Measurements from ENCODE around the gene INTS4. TPM values are rescaled to one million over a fixed set of nuclear protein-coding genes. Genes with fewer than 3 reads are reported as not detected.
A peak's percentile ranks its signal among the peaks of the same experiment; 100 is the strongest.

INTS4 gene, protein sequence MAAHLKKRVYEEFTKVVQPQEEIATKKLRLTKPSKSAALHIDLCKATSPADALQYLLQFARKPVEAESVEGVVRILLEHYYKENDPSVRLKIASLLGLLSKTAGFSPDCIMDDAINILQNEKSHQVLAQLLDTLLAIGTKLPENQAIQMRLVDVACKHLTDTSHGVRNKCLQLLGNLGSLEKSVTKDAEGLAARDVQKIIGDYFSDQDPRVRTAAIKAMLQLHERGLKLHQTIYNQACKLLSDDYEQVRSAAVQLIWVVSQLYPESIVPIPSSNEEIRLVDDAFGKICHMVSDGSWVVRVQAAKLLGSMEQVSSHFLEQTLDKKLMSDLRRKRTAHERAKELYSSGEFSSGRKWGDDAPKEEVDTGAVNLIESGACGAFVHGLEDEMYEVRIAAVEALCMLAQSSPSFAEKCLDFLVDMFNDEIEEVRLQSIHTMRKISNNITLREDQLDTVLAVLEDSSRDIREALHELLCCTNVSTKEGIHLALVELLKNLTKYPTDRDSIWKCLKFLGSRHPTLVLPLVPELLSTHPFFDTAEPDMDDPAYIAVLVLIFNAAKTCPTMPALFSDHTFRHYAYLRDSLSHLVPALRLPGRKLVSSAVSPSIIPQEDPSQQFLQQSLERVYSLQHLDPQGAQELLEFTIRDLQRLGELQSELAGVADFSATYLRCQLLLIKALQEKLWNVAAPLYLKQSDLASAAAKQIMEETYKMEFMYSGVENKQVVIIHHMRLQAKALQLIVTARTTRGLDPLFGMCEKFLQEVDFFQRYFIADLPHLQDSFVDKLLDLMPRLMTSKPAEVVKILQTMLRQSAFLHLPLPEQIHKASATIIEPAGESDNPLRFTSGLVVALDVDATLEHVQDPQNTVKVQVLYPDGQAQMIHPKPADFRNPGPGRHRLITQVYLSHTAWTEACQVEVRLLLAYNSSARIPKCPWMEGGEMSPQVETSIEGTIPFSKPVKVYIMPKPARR
- polyA plus RNA-seq (2012; rRNA removed) = 23.0 and 30.0 TPM in 2 replicates
- polyA plus RNA-seq (2012; cell fraction: cytosol; rRNA removed) = 13.5 and 16.9 TPM in 2 replicates
- 73.0 and 105 TPM in 2 replicates for polyA plus RNA-seq (2012; cell fraction: nucleus; rRNA removed)

DNA sequence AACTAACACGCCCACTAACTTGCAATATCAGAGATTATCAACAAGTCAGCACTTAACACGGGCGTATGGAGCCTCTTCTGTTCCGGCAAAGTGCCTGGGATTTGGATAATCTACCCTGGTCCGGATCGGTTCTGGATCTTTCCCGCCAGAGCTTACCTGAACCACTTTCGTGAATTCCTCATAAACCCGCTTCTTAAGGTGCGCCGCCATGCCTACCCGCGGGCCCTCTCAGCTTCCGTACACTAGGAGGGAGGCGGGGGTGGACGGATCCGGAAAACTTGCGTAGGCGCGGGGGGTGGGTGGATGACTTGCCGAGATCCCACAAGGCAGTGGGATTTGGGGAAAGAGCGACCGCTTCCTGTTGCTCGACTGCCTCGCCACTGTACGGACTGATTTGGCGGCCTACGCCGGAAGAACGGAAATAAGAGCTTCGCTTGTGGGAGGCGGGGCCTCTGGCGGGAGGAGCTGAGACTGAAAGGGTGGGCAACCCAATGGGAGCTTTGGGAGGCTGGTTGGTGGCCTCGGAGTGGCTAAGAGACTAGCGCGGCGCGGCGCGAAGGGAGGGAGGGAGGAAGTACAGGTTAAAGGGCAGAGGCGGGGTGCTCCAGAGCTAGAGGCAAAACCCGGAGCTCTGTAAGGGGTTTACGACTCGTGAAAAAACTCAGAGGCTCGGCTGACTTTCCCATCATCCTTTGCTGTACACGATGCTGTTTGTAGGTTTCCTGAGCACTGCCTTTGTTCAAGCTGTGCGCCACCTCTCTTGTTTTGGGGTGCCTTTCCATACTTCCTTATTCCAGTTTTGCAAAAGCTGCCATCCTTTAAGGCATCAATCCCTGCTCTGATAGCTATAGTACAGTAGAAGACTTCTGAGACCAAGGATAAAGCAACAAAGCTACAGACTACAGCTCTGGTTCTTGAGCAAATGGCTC is at the start of gene INTS4:
Gene INTS4, minus strand, starts transcription at position 235 of the 929 bp plus-strand sequence. Its CDS starts 25 bp downstream, at position 210.
- Histone ChIP-seq H3K79me2 (ENCODE audit: insufficient read depth) (peaks cover 31% of the 10 kb centered on the region), H2AFZ (ENCODE audit: low read depth) (peak within 1 kb of the TSS; percentile 95), H3K27me3 (ENCODE audit: insufficient read depth) (no peaks in the 10 kb centered on the region), H3K9me2 (no peaks in the 10 kb centered on the region), H3F3A (replicated peaks; ENCODE audit: insufficient read depth) (peaks cover 6% of the 10 kb centered on the region), H3K4me2 (peak within 1 kb of the TSS; percentile 88), H4K20me1 (ENCODE audit: insufficient read depth) (no peaks in the 10 kb centered on the region), H3K4me3 (ENCODE audit: low read depth in 2 of 2, low read length in 1 of 2) (peak within 1 kb of the TSS; percentile 76 to 83), H3K9me3 (no peaks in the 10 kb centered on the region), H3K27ac (ENCODE audit: low read depth in 2 of 2, low read length in 1 of 2) (peak within 1 kb of the TSS; percentile 85 to 89), H3K36me3 (replicated peaks in 1 of 2; ENCODE audit: control insufficient read depth in 1 of 2, insufficient read depth in 2 of 2, low read length in 1 of 2) (peaks cover 3 to 6% of the 10 kb centered on the region in 2 experiments), H3K9ac (peak within 1 kb of the TSS; percentile 67), H3K4me1 (ENCODE audit: control insufficient read depth in 1 of 2, insufficient read depth in 2 of 2, low read depth in 1 of 2, low read length in 1 of 2) (peaks cover 11 to 14% of the 10 kb centered on the region in 2 experiments; a peak in 3 of 4 replicates)
- ChIA-PET CTCF (interaction anchor here (0.7 to 1.5 kb wide), 9 partner anchors 15 to 570 kb away, joined by 3 to 22 read pairs (median 3); no protein-coding TSS in a partner anchor), POLR2A (interaction anchor here (0.6 to 2.4 kb wide), 18 partner anchors 10 to 470 kb away, joined by 3 to 27 read pairs (median 4); partner anchors contain the start of genes ALG8, AQP11, CLNS1A and GAB2)
- under 1% methylated on average over 43 of the region's 47 CpGs for WGBS (ENCODE audit: low lambda C conversion rate)
- DNase-seq = peak; percentile 88
- 0 out of 2 replicates have a peak, but pooled peaks have one; percentile 15 for TF ChIP-seq TCF12 (IDR thresholded peaks at IDR 0.05)
- no peak for TF ChIP-seq GATA2 (CRISPR knock-in tag; IDR thresholded peaks at IDR 0.05)
- TF ChIP-seq SIN3A (IDR thresholded peaks at IDR 0.05; ENCODE audit: borderline replicate concordance, low read depth, low read length) = peak; percentile 86; the same call in 1 of the 2 replicates
- no peak; the same call in 1 of the 2 replicates for TF ChIP-seq SMC3 (IDR thresholded peaks at IDR 0.05; ENCODE audit: low read depth, low read length)
- TF ChIP-seq RAD21 (IDR thresholded peaks at IDR 0.05; ENCODE audit: low read length) = peak; percentile 9
- peak; percentile 28; the same call in 1 of the 2 replicates for TF ChIP-seq FOSL2 (IDR thresholded peaks at IDR 0.05; ENCODE audit: borderline replicate concordance, low read depth)
- TF ChIP-seq MEF2A (IDR thresholded peaks at IDR 0.05; ENCODE audit: borderline replicate concordance, low read depth) = no peak
- TF ChIP-seq, protein P1, sequence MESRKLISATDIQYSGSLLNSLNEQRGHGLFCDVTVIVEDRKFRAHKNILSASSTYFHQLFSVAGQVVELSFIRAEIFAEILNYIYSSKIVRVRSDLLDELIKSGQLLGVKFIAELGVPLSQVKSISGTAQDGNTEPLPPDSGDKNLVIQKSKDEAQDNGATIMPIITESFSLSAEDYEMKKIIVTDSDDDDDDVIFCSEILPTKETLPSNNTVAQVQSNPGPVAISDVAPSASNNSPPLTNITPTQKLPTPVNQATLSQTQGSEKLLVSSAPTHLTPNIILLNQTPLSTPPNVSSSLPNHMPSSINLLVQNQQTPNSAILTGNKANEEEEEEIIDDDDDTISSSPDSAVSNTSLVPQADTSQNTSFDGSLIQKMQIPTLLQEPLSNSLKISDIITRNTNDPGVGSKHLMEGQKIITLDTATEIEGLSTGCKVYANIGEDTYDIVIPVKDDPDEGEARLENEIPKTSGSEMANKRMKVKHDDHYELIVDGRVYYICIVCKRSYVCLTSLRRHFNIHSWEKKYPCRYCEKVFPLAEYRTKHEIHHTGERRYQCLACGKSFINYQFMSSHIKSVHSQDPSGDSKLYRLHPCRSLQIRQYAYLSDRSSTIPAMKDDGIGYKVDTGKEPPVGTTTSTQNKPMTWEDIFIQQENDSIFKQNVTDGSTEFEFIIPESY (IDR thresholded peaks at IDR 0.05; ENCODE audit: borderline replicate concordance, low read depth) = no peak
- no peak; the same call in 1 of the 2 replicates for TF ChIP-seq RCOR1 (IDR thresholded peaks at IDR 0.05; ENCODE audit: low read length)
- TF ChIP-seq, protein P2, sequence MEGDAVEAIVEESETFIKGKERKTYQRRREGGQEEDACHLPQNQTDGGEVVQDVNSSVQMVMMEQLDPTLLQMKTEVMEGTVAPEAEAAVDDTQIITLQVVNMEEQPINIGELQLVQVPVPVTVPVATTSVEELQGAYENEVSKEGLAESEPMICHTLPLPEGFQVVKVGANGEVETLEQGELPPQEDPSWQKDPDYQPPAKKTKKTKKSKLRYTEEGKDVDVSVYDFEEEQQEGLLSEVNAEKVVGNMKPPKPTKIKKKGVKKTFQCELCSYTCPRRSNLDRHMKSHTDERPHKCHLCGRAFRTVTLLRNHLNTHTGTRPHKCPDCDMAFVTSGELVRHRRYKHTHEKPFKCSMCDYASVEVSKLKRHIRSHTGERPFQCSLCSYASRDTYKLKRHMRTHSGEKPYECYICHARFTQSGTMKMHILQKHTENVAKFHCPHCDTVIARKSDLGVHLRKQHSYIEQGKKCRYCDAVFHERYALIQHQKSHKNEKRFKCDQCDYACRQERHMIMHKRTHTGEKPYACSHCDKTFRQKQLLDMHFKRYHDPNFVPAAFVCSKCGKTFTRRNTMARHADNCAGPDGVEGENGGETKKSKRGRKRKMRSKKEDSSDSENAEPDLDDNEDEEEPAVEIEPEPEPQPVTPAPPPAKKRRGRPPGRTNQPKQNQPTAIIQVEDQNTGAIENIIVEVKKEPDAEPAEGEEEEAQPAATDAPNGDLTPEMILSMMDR (IDR thresholded peaks at IDR 0.05) = no peak
- TF ChIP-seq POLR2AphosphoS5 (IDR thresholded peaks at IDR 0.05; ENCODE audit: low read depth, low read length) = peak; percentile 83
- 0 out of 2 replicates have a peak, but pooled peaks have one; percentile 5 for TF ChIP-seq JUND (IDR thresholded peaks at IDR 0.05)
- TF ChIP-seq YY1 (IDR thresholded peaks at IDR 0.05; ENCODE audit: low read depth) = peak; percentile 92
- TF ChIP-seq, protein P3, sequence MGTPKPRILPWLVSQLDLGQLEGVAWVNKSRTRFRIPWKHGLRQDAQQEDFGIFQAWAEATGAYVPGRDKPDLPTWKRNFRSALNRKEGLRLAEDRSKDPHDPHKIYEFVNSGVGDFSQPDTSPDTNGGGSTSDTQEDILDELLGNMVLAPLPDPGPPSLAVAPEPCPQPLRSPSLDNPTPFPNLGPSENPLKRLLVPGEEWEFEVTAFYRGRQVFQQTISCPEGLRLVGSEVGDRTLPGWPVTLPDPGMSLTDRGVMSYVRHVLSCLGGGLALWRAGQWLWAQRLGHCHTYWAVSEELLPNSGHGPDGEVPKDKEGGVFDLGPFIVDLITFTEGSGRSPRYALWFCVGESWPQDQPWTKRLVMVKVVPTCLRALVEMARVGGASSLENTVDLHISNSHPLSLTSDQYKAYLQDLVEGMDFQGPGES (IDR thresholded peaks at IDR 0.05; ENCODE audit: low read depth, low read length) = peak; percentile 51; the same call in 1 of the 2 replicates
- no peak; the same call in 1 of the 2 replicates for TF ChIP-seq RXRA (IDR thresholded peaks at IDR 0.05; ENCODE audit: borderline replicate concordance, low read depth)
- TF ChIP-seq RFX5 (IDR thresholded peaks at IDR 0.05; ENCODE audit: low read length) = no peak
- TF ChIP-seq GABPA (IDR thresholded peaks at IDR 0.05; ENCODE audit: low read depth) = peak; percentile 91
- TF ChIP-seq NRF1 (IDR thresholded peaks at IDR 0.05; ENCODE audit: low read depth, low read length) = peak; percentile 21; the same call in 1 of the 2 replicates
- TF ChIP-seq, protein P4, sequence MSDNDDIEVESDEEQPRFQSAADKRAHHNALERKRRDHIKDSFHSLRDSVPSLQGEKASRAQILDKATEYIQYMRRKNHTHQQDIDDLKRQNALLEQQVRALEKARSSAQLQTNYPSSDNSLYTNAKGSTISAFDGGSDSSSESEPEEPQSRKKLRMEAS (IDR thresholded peaks at IDR 0.05; ENCODE audit: low read depth) = peak; percentile 79; the same call in 1 of the 2 replicates
- TF ChIP-seq MXI1 (IDR thresholded peaks at IDR 0.05; ENCODE audit: low read depth, low read length) = peak; percentile 87
- no peak for TF ChIP-seq FOXJ3 (CRISPR knock-in tag; IDR thresholded peaks at IDR 0.05)
- TF ChIP-seq NFIC (IDR thresholded peaks at IDR 0.05; ENCODE audit: borderline replicate concordance) = 0 out of 2 replicates have a peak, but pooled peaks have one; percentile 19

Data from SK-N-SH (cell line).